Transverse colon (tissue), 4 donors: ENCODE data around the gene HMMR. TPM values are rescaled to one million over a fixed set of nuclear protein-coding genes. Genes with fewer than 3 reads are reported as not detected.

Experiments used
- DNase-seq: peaks from one replicate; pipeline ENCODE4 v3.0.0-alpha.2; 2019
- H3K27ac ChIP-seq, 4 donors: fragments of 200-600 bp; sonication (generic); 2 replicates each; pipeline ENCODE4 v1.5.1; 2016 to 2018; ENCODE audit warnings: inconsistent platforms in 4 of 4
- H3K27me3 ChIP-seq: fragments of 200-600 bp; sonication (generic); 2 replicates; pipeline ENCODE4 v1.5.1; 2017; ENCODE audit warnings: inconsistent platforms
- H3K36me3 ChIP-seq, 4 donors: fragments of 200-600 bp; sonication (generic); 2 replicates each; pipeline ENCODE4 v1.5.1; 2017 to 2019; ENCODE audit warnings: inconsistent platforms in 4 of 4
- H3K4me1 ChIP-seq, 4 donors: fragments of 200-600 bp; sonication (generic); 2 replicates each; pipeline ENCODE4 v1.5.1; 2017 to 2020; ENCODE audit warnings: inconsistent platforms in 4 of 4
- H3K4me3 ChIP-seq, 4 donors: fragments of 200-600 bp; sonication (generic); 1 replicate in 1 of 4; 2 replicates in 3 of 4; pipeline versions ENCODE4 v1.5.1 to v1.6.1; 2017 to 2019; ENCODE audit warnings: inconsistent platforms in 4 of 4
- H3K9me3 ChIP-seq, 2 donors: fragments of 200-600 bp; sonication (generic); 2 replicates each; pipeline ENCODE4 v1.5.1; 2017 to 2019; ENCODE audit warnings: inconsistent platforms in 2 of 2
- CTCF ChIP-seq, 5 experiments: fragments of 200-600 bp in 3 of 5; fragments of 450-650 bp in 2 of 5; sonication (generic) in 3 of 5; IDR thresholded peaks; 1 replicate in 2 of 5; 2 replicates in 3 of 5; pipeline ENCODE4 v1.5.1; 2016 to 2017; ENCODE audit warnings: antibody characterized with exemption in 5 of 5, inconsistent platforms in 3 of 5, mild to moderate bottlenecking in 2 of 5, moderate library complexity in 1 of 5
- EP300 ChIP-seq: sonication (generic); formaldehyde crosslinking; IDR thresholded peaks from one replicate; pipeline ENCODE4 v1.6.1; 2017; ENCODE audit warnings: antibody characterized with exemption, low read depth
- POLR2A ChIP-seq: fragments of 450-650 bp; IDR thresholded peaks from one replicate; pipeline ENCODE4 v1.6.1; 2016; ENCODE audit warnings: antibody characterized with exemption, mild to moderate bottlenecking, moderate library complexity
- POLR2AphosphoS5 ChIP-seq, 3 donors: sonication (generic); formaldehyde crosslinking; IDR thresholded peaks; one replicate each; pipeline ENCODE4 v1.6.1; 2016; ENCODE audit warnings: antibody characterized with exemption in 3 of 3
- WGBS, 2 donors: methylation state at CpG; one replicate each; pipeline ENCODE4 v1.1.5; 2018; ENCODE audit warnings: low coverage in 1 of 2; 5-methylcytosine and 5-hydroxymethylcytosine counted together
- in situ Hi-C, 4 donors: fragments of 200-750 bp; cut with MboI; loops; one replicate each; pipeline versions ENCODE4 v1.15.0 to v1.15.1; 2017; ENCODE audit warnings: low sequenced_read_pairs in 3 of 4, low pct_ligation_motif_present in 1 of 4, low pct_unique_long_range_greater_than_20kb in 1 of 4
- intact Hi-C: fragments of 100-400 bp; cut with DNase I; formaldehyde crosslinking; loops from one replicate; pipeline ENCODE4 v1.15.1; 2023; ENCODE audit warnings: low total_unique reads
- total RNA-seq, 4 donors: library from RNA; depleted of rRNA; stranded (reverse); fragments of >200 nt; gene quantifications; one replicate each; pipeline ENCODE4 v1.1.0, GENCODE V29; 2016

The HMMR gene
- total RNA-seq, 4 donors from 2014 or later, result 1.6 to 5.7 (median 1.9) TPM; not detected in 1

- intact Hi-C loops, result no loop called here
- Histone ChIP-seq H3K27me3 (no peaks in the 10 kb centered on the region), H3K4me1 (peaks cover 13 to 29% (median 21%) of the 10 kb centered on the region in 4 donors), H3K36me3 (no peaks in the 10 kb centered on the region), H3K27ac (no peak overlapping the region), H3K9me3 (no peaks in the 10 kb centered on the region), H3K4me3 (no peak overlapping the region)
- no peak for TF ChIP-seq POLR2A
- no peak for TF ChIP-seq CTCF (IDR thresholded peaks at IDR 0.05)
- TF ChIP-seq POLR2AphosphoS5 (IDR thresholded peaks at IDR 0.05), result no peak
- no peak for TF ChIP-seq EP300
- no peak for DNase-seq
- in situ Hi-C loops, result no loop called here
Measured at GRCh38 chr5:163463063-163463435, 2.6 kb downstream of the HMMR start.

- Histone ChIP-seq H3K36me3 (no peaks in the 10 kb centered on the region), H3K4me1 (no peaks in the 10 kb centered on the region), H3K27me3 (no peaks in the 10 kb centered on the region), H3K4me3 (no peak overlapping the region), H3K27ac (no peak overlapping the region), H3K9me3 (no peaks in the 10 kb centered on the region)
- in situ Hi-C loops, result no loop called here
- WGBS, 2 donors, result 87 to 89% methylated on average over 4 of the region's 4 CpGs
- TF ChIP-seq POLR2A (no peak), EP300 (no peak), POLR2AphosphoS5 (IDR thresholded peaks at IDR 0.05) (no peak), CTCF (IDR thresholded peaks at IDR 0.05) (no peak)
- intact Hi-C loops, result no loop called here
- DNase-seq, result no peak
Measured at GRCh38 chr5:163467682-163468081, 7.2 kb downstream of the HMMR start.

GRCh38 chr5:163473635-163474243 is 13.3 kb downstream of the HMMR start:
- no peak for TF ChIP-seq POLR2AphosphoS5 (IDR thresholded peaks at IDR 0.05)
- peak; percentile 40 to 55 (median 46) for TF ChIP-seq CTCF (IDR thresholded peaks at IDR 0.05)
- no peak for DNase-seq
- no peaks in the 10 kb centered on the region for H3K4me1 ChIP-seq
- no peaks in the 10 kb centered on the region for H3K36me3 ChIP-seq
- no peaks in the 10 kb centered on the region for H3K27me3 ChIP-seq
- no peak overlapping the region for H3K27ac ChIP-seq
- H3K9me3 ChIP-seq, result no peaks in the 10 kb centered on the region
- H3K4me3 ChIP-seq, result no peak overlapping the region
- WGBS, 2 donors, result 93% methylated on average over 3 of the region's 3 CpGs
- intact Hi-C loops (no loop called here), in situ Hi-C loops (no loop called here)

- H3K9me3 ChIP-seq, result no peaks in the 10 kb centered on the region
- in situ Hi-C loops, result no loop called here
- DNase-seq, result no peak
- H3K27ac ChIP-seq, result no peak overlapping the region
- H3K36me3 ChIP-seq, result no peaks in the 10 kb centered on the region
- no peak overlapping the region for H3K4me3 ChIP-seq
- H3K4me1 ChIP-seq, result no peaks in the 10 kb centered on the region
- WGBS, 2 donors, result 90 to 92% methylated on average over 2 of the region's 2 CpGs
- no peaks in the 10 kb centered on the region for H3K27me3 ChIP-seq
- intact Hi-C loops, result no loop called here
- TF ChIP-seq CTCF (IDR thresholded peaks at IDR 0.05), result no peak
- no peak for TF ChIP-seq EP300
- no peak for TF ChIP-seq POLR2AphosphoS5 (IDR thresholded peaks at IDR 0.05)
- no peak for TF ChIP-seq POLR2A
Measured at GRCh38 chr5:163475411-163475810, 15.0 kb downstream of the HMMR start.
